Adrenal gland (tissue), 12 donors: ENCODE results near the gene SCLY. TPM values are rescaled to one million over a fixed set of nuclear protein-coding genes. Genes with fewer than 3 reads are reported as not detected.

Experiments
- DNase-seq, 7 donors: peaks; one replicate each; pipeline ENCODE4 v3.0.0-alpha.2; 2019 to 2020
- H3K27ac ChIP-seq, 5 donors: fragments of 200-600 bp; sonication (generic) in 4 of 5; 1 replicate in 3 of 5; 2 replicates in 2 of 5; pipeline versions ENCODE4 v1.5.1 to v1.8.0; 2016 to 2020; ENCODE audit warnings: mild to moderate bottlenecking in 1 of 5
- H3K27me3 ChIP-seq: fragments of 200-600 bp; 2 replicates; pipeline ENCODE4 v1.8.0; 2021
- H3K36me3 ChIP-seq, 2 donors: fragments of 200-600 bp; replicated peaks in 1 of 2; 1 replicate in 1 of 2; 2 replicates in 1 of 2; pipeline versions ENCODE4 v1.5.1 to v1.8.0; 2018 to 2022
- H3K4me1 ChIP-seq, 2 donors: fragments of 200-600 bp; replicated peaks in 1 of 2; 1 replicate in 1 of 2; 2 replicates in 1 of 2; pipeline versions ENCODE4 v1.5.1 to v1.8.0; 2018 to 2021
- H3K4me3 ChIP-seq, 4 donors: fragments of 200-600 bp; sonication (generic) in 3 of 4; one replicate each; pipeline ENCODE4 v1.5.1; 2016 to 2018
- H3K9me3 ChIP-seq, 3 donors: fragments of 200-600 bp; sonication (generic) in 1 of 3; replicated peaks in 1 of 3; 1 replicate in 2 of 3; 2 replicates in 1 of 3; pipeline versions ENCODE4 v1.5.1 to v1.8.0; 2016 to 2021
- CTCF ChIP-seq, 6 experiments: fragments of 450-650 bp in 4 of 6; fragments of 200-600 bp in 2 of 6; sonication (generic) in 1 of 6; IDR thresholded peaks; 1 replicate in 5 of 6; 2 replicates in 1 of 6; pipeline versions ENCODE4 v1.5.1 to v1.8.0; 2016 to 2021; ENCODE audit warnings: antibody characterized with exemption in 6 of 6, mild to moderate bottlenecking in 2 of 6, moderate library complexity in 1 of 6
- POLR2A ChIP-seq, 2 donors: fragments of 450-650 bp; IDR thresholded peaks; one replicate each; pipeline ENCODE4 v1.6.1; 2017; ENCODE audit warnings: antibody characterized with exemption in 2 of 2, mild to moderate bottlenecking in 2 of 2, moderate library complexity in 1 of 2
- WGBS, 4 donors: extraction: QIAGEN DNeasy Blood & Tissue Kit in 2 of 4; methylation state at CpG; one replicate each; pipeline versions ENCODE4 v1.1.5 to v1.1.7; 2013 to 2017; 5-methylcytosine and 5-hydroxymethylcytosine counted together
- intact Hi-C, 2 donors: fragments of 100-400 bp; cut with DNase I; formaldehyde crosslinking; loops; one replicate each; pipeline versions ENCODE4 v1.14.1 to v1.15.0; 2022 to 2023
- polyA plus RNA-seq, 3 donors: library from polyadenylated mRNA; stranded (reverse); fragments of 200-250 nt in 2 of 3; fragments of 350-450 nt in 1 of 3; fragmentation: Illumina TruSeq in 1 of 3; extraction: RNeasy Lipid Tissue Mini Kit (QIAGEN cat#74804) in 1 of 3; gene quantifications; one replicate each; pipeline ENCODE4 v1.2.3, GENCODE V29; 2013 to 2014
- total RNA-seq, 9 donors: library from RNA; depleted of rRNA in 4 of 9; stranded (reverse); fragments of >200 nt in 4 of 9; fragments of 120-200 nt in 1 of 9; fragmentation: NEBNext Ultra II Directional in 1 of 9; extraction: Animal tissue kit (Norgen Biotek cat#: 25700) in 1 of 9; gene quantifications; one replicate each; pipeline versions ENCODE4 v1.1.0 to v1.2.4, GENCODE V29; 2013 to 2023
- donor health status: healthy with polysubstance abuse.
- donor health status: Bipolar disorder and iron deficiency.
- donor health status: DM: yes; HTN: yes; CAD: no.
- donor health status: DM: no; HTN: no; CAD: no.
- donor health status: DM: no; HTN: no; CAD: no.
- donor health status: DM: yes; HTN: yes; CAD: no.

The SCLY gene
- total and polyA plus RNA-seq, 12 donors: 2.4 to 11.0 (median 8.0) TPM

GRCh38 chr2:238061315-238062202 lies 758 bp downstream of the SCLY start:
- WGBS, 4 donors: 4 to 8% (median 5%) methylated on average over 21 to 29 of the region's 29 CpGs
- peak overlapping the region in 3 of 5 donors; percentile 58 to 90 (median 79) for H3K27ac ChIP-seq
- H3K27me3 ChIP-seq: no peaks in the 10 kb centered on the region
- peak overlapping the region; percentile 65 to 92 (median 84) for H3K4me3 ChIP-seq
- peak; percentile 18 to 65 (median 31) for DNase-seq
- peaks cover 0 to 9% of the 10 kb centered on the region in 2 donors for H3K36me3 ChIP-seq
- intact Hi-C loops: loop anchor here in 1 of 2 donors (5.0 kb wide), 1 partner anchor 94 kb away; the partner anchor contains the start of gene UBE2F
- no peaks in the 10 kb centered on the region for H3K9me3 ChIP-seq
- H3K4me1 ChIP-seq: peaks cover 0 to 14% of the 10 kb centered on the region in 2 donors
- peak in 1 of 6 experiments; percentile 6 for TF ChIP-seq CTCF (IDR thresholded peaks at IDR 0.05)
- no peak for TF ChIP-seq POLR2A (IDR thresholded peaks at IDR 0.05)

GRCh38 chr2:238063414-238064189 lies 2.8 kb downstream of the SCLY start:
- 84 to 94% (median 91%) methylated on average over 8 of the region's 8 CpGs for WGBS, 4 donors
- peaks cover 0 to 14% of the 10 kb centered on the region in 2 donors for H3K4me1 ChIP-seq
- DNase-seq: peak in 1 of 7 donors; percentile 31
- H3K27ac ChIP-seq: no peak overlapping the region
- TF ChIP-seq POLR2A (IDR thresholded peaks at IDR 0.05) (no peak), CTCF (IDR thresholded peaks at IDR 0.05) (no peak)
- no peaks in the 10 kb centered on the region for H3K9me3 ChIP-seq
- intact Hi-C loops: loop anchor here in 1 of 2 donors (5.0 kb wide), 1 partner anchor 96 kb away; the partner anchor contains the start of gene UBE2F
- H3K36me3 ChIP-seq: peaks cover 0 to 9% of the 10 kb centered on the region in 2 donors
- H3K27me3 ChIP-seq: no peaks in the 10 kb centered on the region
- H3K4me3 ChIP-seq: no peak overlapping the region

- H3K27ac ChIP-seq: no peak overlapping the region
- intact Hi-C loops: loop anchor here in 1 of 2 donors (5.0 kb wide), 1 partner anchor 97 kb away; the partner anchor contains the start of gene UBE2F
- H3K27me3 ChIP-seq: no peaks in the 10 kb centered on the region
- TF ChIP-seq CTCF (IDR thresholded peaks at IDR 0.05) (no peak), POLR2A (IDR thresholded peaks at IDR 0.05) (no peak)
- peak in 1 of 7 donors; percentile 43 for DNase-seq
- H3K4me3 ChIP-seq: no peak overlapping the region
- WGBS, 4 donors: 85 to 91% (median 88%) methylated on average over 7 of the region's 7 CpGs
- no peaks in the 10 kb centered on the region for H3K9me3 ChIP-seq
- H3K4me1 ChIP-seq: peaks cover 0 to 14% of the 10 kb centered on the region in 2 donors
- peaks cover 0 to 14% of the 10 kb centered on the region in 2 donors for H3K36me3 ChIP-seq
These were observed 3.6 kb downstream of the SCLY start for GRCh38 chr2:238064376-238064775.
